Neural cell (in vitro differentiated cells): ENCODE measurements around the gene SPTBN1. TPM values are rescaled to one million over a fixed set of nuclear protein-coding genes. Genes with fewer than 3 reads are reported as not detected.

Source experiments
- H2AFZ ChIP-seq: fragments of 200-600, 300-800 bp; sonication (generic), shearing (Covaris generic); 2 replicates; pipeline ENCODE4 v1.6.0; 2014; ENCODE audit warnings: low read depth, mild to moderate bottlenecking, antibody characterized with exemption, low read length, moderate library complexity
- H3F3A ChIP-seq: fragments of 200-600 bp; shearing (Covaris generic); 2 replicates; pipeline ENCODE4 v1.6.1; 2016; ENCODE audit warnings: mild to moderate bottlenecking, moderate library complexity, mixed read lengths, antibody characterized with exemption, low read length; ENCODE audit not compliant: insufficient read depth, poor library complexity, severe bottlenecking
- H3K27ac ChIP-seq: fragments of 200-600, 300-800 bp; sonication (generic), shearing (Covaris generic); 2 replicates; pipeline ENCODE4 v1.5.1; 2014; ENCODE audit warnings: mild to moderate bottlenecking, low read length, moderate library complexity
- H3K27me3 ChIP-seq: fragments of 300-800, 200-600 bp; sonication (generic), shearing (Covaris generic); 2 replicates; pipeline ENCODE4 v1.6.0; 2014; ENCODE audit warnings: mild to moderate bottlenecking, low read depth, low read length, moderate library complexity; ENCODE audit not compliant: insufficient read depth
- H3K36me3 ChIP-seq: fragments of 300-800, 200-600 bp; sonication (generic), shearing (Covaris generic); 2 replicates; pipeline ENCODE4 v1.5.1; 2014; ENCODE audit warnings: mild to moderate bottlenecking, antibody characterized with exemption, low read length, moderate library complexity; ENCODE audit not compliant: insufficient read depth
- H3K4me2 ChIP-seq: fragments of 300-800, 200-600 bp; sonication (generic), shearing (Covaris generic); 2 replicates; pipeline ENCODE4 v1.6.0; 2014; ENCODE audit warnings: mild to moderate bottlenecking, low read length
- H3K4me3 ChIP-seq: fragments of 300-800, 200-600 bp; sonication (generic), shearing (Covaris generic); 2 replicates; pipeline ENCODE4 v1.5.1; 2014; ENCODE audit warnings: mild to moderate bottlenecking, low read length, moderate library complexity
- H3K79me2 ChIP-seq: fragments of 200-600 bp; shearing (Covaris generic); replicated peaks from 2 replicates; pipeline ENCODE4 v1.6.0; 2014; ENCODE audit warnings: mild to moderate bottlenecking, low read length, moderate library complexity; ENCODE audit not compliant: insufficient read depth
- H3K9ac ChIP-seq: fragments of 300-800, 200-600 bp; sonication (generic), shearing (Covaris generic); 2 replicates; pipeline ENCODE4 v1.6.1; 2016; ENCODE audit warnings: mild to moderate bottlenecking, low read length, mixed read lengths
- H3K9me2 ChIP-seq: fragments of 200-600 bp; shearing (Covaris generic); 2 replicates; pipeline ENCODE4 v1.6.1; 2016; ENCODE audit warnings: mild to moderate bottlenecking, low read length, mixed read lengths; ENCODE audit not compliant: insufficient read depth
- H3K9me3 ChIP-seq: fragments of 200-600, 300-800 bp; sonication (generic), shearing (Covaris generic); 2 replicates; pipeline ENCODE4 v1.6.1; 2016; ENCODE audit warnings: mild to moderate bottlenecking, mixed run types, low read length, moderate library complexity, mixed read lengths
- H4K20me1 ChIP-seq: fragments of 200-600 bp; shearing (Covaris generic); 2 replicates; pipeline ENCODE4 v1.6.1; 2016; ENCODE audit warnings: mild to moderate bottlenecking, mixed run types; ENCODE audit not compliant: insufficient read depth
- EP300 ChIP-seq: fragments of 450-650 bp; conservative IDR thresholded peaks from 2 replicates; pipeline ENCODE4 v1.6.1; 2014; ENCODE audit warnings: antibody characterized with exemption, mild to moderate bottlenecking, moderate library complexity; ENCODE audit not compliant: poor library complexity, severe bottlenecking
- EZH2 ChIP-seq: fragments of 200-600, 300-800 bp; shearing (Covaris generic), sonication (generic); IDR thresholded peaks from 2 replicates; pipeline ENCODE4 v1.6.1; 2014; ENCODE audit warnings: antibody characterized with exemption, low read length, borderline replicate concordance, mild to moderate bottlenecking; ENCODE audit not compliant: insufficient read depth, poor library complexity, severe bottlenecking
- MXI1 ChIP-seq: fragments of 450-650 bp; conservative IDR thresholded peaks from 2 replicates; pipeline ENCODE4 v1.6.1; 2014; ENCODE audit warnings: antibody characterized with exemption, mild to moderate bottlenecking; ENCODE audit not compliant: poor library complexity, severe bottlenecking
- POLR2AphosphoS5 ChIP-seq: IDR thresholded peaks from 2 replicates; pipeline ENCODE4 v1.6.1; 2012
- RAD21 ChIP-seq: fragments of 450-650 bp; conservative IDR thresholded peaks from 2 replicates; pipeline ENCODE4 v1.6.1; 2014; ENCODE audit warnings: antibody characterized with exemption, mild to moderate bottlenecking, moderate library complexity
- SMC3 ChIP-seq: fragments of 450-650 bp; conservative IDR thresholded peaks from 2 replicates; pipeline ENCODE4 v1.6.1; 2014; ENCODE audit warnings: antibody characterized with exemption, mild to moderate bottlenecking, moderate library complexity; ENCODE audit not compliant: poor library complexity
- TAF1 ChIP-seq: IDR thresholded peaks from 2 replicates; pipeline ENCODE4 v1.6.1; 2012; ENCODE audit warnings: low read depth
- polyA plus RNA-seq: library from polyadenylated mRNA; depleted of rRNA; stranded (reverse); fragments of >200 nt; gene quantifications from 2 replicates; pipeline ENCODE4 v1.2.3, GENCODE V29; 2014
- TF ChIP-seq, protein P1 (sequence below): IDR thresholded peaks from 2 replicates; pipeline ENCODE4 v1.6.1; 2012; ENCODE audit warnings: borderline replicate concordance
- TF ChIP-seq, protein P2 (sequence below): fragments of 450-650 bp; IDR thresholded peaks from 2 replicates; pipeline ENCODE4 v1.5.1; 2014; ENCODE audit warnings: antibody characterized with exemption, mild to moderate bottlenecking, moderate library complexity; ENCODE audit not compliant: poor library complexity, severe bottlenecking

SPTBN1 gene
- polyA plus RNA-seq, 1 donor from 2014 or later, result 92.1 TPM

DNA sequence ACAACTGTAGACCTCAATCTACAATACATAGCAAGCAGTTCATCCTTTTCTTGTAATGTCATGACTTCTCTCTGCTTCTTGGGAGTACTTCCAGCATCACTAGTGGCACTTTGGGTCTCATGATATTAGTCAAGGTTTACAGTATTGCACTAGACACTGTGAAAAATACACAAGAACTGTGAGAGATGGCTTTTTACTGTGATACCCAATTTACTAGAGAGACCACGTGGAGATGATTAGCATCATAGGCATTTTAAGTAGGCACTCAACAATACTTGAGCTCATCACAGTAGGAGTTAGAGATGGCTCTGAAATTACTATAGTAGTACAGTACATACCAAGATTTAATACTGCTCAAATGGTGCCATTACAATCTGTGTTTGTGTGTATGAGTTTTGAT, 154.6 kb downstream of the SPTBN1 start:
- Histone ChIP-seq H4K20me1 (peaks cover 4% of the 10 kb centered on the region), H3K36me3 (peaks cover 13% of the 10 kb centered on the region), H3K27me3 (no peaks in the 10 kb centered on the region), H3K79me2 (peaks cover 21% of the 10 kb centered on the region), H3K4me3 (no peak overlapping the region), H3K27ac (no peak overlapping the region), H3K9me2 (no peaks in the 10 kb centered on the region), H3F3A (no peaks in the 10 kb centered on the region), H3K9ac (no peak overlapping the region), H2AFZ (no peak overlapping the region), H3K4me2 (no peak overlapping the region), H3K9me3 (no peaks in the 10 kb centered on the region)
- TF ChIP-seq, protein P1, sequence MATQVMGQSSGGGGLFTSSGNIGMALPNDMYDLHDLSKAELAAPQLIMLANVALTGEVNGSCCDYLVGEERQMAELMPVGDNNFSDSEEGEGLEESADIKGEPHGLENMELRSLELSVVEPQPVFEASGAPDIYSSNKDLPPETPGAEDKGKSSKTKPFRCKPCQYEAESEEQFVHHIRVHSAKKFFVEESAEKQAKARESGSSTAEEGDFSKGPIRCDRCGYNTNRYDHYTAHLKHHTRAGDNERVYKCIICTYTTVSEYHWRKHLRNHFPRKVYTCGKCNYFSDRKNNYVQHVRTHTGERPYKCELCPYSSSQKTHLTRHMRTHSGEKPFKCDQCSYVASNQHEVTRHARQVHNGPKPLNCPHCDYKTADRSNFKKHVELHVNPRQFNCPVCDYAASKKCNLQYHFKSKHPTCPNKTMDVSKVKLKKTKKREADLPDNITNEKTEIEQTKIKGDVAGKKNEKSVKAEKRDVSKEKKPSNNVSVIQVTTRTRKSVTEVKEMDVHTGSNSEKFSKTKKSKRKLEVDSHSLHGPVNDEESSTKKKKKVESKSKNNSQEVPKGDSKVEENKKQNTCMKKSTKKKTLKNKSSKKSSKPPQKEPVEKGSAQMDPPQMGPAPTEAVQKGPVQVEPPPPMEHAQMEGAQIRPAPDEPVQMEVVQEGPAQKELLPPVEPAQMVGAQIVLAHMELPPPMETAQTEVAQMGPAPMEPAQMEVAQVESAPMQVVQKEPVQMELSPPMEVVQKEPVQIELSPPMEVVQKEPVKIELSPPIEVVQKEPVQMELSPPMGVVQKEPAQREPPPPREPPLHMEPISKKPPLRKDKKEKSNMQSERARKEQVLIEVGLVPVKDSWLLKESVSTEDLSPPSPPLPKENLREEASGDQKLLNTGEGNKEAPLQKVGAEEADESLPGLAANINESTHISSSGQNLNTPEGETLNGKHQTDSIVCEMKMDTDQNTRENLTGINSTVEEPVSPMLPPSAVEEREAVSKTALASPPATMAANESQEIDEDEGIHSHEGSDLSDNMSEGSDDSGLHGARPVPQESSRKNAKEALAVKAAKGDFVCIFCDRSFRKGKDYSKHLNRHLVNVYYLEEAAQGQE, result no peak
- TF ChIP-seq MXI1, result no peak

DNA sequence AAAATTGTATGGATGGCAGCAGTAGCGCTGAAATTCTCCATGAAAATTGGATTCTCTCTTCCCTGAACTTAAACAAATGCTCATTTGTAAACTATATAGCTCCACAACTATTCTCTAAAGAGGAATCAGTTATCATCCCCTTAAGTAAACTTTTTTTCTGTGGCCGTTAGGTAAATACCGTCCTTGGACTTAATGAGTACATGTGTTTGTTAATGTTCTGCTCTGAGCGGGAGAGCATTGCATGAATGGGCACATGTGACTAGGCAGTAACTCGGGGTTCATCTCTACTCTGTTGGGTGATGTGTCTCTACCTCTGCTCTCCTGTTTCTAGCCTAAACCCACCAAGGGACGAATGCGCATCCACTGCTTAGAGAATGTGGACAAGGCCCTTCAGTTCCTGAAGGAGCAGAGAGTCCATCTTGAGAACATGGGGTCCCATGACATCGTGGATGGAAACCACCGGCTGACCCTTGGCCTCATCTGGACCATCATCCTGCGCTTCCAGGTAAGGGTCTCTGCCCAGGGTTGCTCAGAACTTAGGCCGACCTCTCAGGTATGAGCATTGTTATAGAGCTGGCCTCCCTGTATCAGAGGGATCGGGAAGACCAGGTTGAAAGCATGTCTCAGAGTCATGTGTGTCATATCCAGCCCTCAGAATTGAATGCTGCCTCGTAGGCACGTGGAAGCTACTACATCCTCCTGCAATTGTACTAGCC, 155.9 kb downstream of the SPTBN1 start:
- no peak overlapping the region for H3K27ac ChIP-seq

More for the DNA sequence above, 155.9 kb downstream of the SPTBN1 start:
- H3K4me3 ChIP-seq, result no peak overlapping the region
- no peaks in the 10 kb centered on the region for H3K9me2 ChIP-seq
- H2AFZ ChIP-seq, result no peak overlapping the region
- TF ChIP-seq RAD21 (no peak), MXI1 (no peak), EZH2 (no peak), SMC3 (no peak), EP300 (no peak), TAF1 (no peak), POLR2AphosphoS5 (no peak)
- TF ChIP-seq, protein P1, result no peak
- TF ChIP-seq, protein P2, sequence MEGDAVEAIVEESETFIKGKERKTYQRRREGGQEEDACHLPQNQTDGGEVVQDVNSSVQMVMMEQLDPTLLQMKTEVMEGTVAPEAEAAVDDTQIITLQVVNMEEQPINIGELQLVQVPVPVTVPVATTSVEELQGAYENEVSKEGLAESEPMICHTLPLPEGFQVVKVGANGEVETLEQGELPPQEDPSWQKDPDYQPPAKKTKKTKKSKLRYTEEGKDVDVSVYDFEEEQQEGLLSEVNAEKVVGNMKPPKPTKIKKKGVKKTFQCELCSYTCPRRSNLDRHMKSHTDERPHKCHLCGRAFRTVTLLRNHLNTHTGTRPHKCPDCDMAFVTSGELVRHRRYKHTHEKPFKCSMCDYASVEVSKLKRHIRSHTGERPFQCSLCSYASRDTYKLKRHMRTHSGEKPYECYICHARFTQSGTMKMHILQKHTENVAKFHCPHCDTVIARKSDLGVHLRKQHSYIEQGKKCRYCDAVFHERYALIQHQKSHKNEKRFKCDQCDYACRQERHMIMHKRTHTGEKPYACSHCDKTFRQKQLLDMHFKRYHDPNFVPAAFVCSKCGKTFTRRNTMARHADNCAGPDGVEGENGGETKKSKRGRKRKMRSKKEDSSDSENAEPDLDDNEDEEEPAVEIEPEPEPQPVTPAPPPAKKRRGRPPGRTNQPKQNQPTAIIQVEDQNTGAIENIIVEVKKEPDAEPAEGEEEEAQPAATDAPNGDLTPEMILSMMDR, result no peak
- H4K20me1 ChIP-seq, result no peaks in the 10 kb centered on the region
- no peaks in the 10 kb centered on the region for H3K27me3 ChIP-seq
- no peak overlapping the region for H3K9ac ChIP-seq
- H3K9me3 ChIP-seq, result no peaks in the 10 kb centered on the region
- no peaks in the 10 kb centered on the region for H3F3A ChIP-seq
- H3K36me3 ChIP-seq, result peaks cover 13% of the 10 kb centered on the region
- H3K79me2 ChIP-seq, result peaks cover 21% of the 10 kb centered on the region
- H3K4me2 ChIP-seq, result no peak overlapping the region
